IPS-15b (cell line): ENCODE measurements around the gene MMP17.

ENCODE experiments used
- H3K27me3 ChIP-seq: one replicate; pipeline ENCODE4 v1.6.1; 2013; ENCODE audit warnings: low read length; ENCODE audit not compliant: control insufficient read depth, insufficient read depth
- H3K36me3 ChIP-seq: one replicate; pipeline ENCODE4 v1.6.1; 2013; ENCODE audit warnings: low read length; ENCODE audit not compliant: control insufficient read depth, insufficient read depth
- H3K4me1 ChIP-seq: one replicate; pipeline ENCODE4 v1.6.1; 2013; ENCODE audit warnings: mild to moderate bottlenecking, low read length; ENCODE audit not compliant: control insufficient read depth, insufficient read depth
- H3K4me3 ChIP-seq: one replicate; pipeline ENCODE4 v1.5.1; 2013; ENCODE audit warnings: low read depth, low read length
- H3K9ac ChIP-seq: one replicate; pipeline ENCODE4 v1.6.1; 2013; ENCODE audit warnings: low read depth, mild to moderate bottlenecking, low read length
- H3K9me3 ChIP-seq: one replicate; pipeline ENCODE4 v1.6.1; 2013; ENCODE audit warnings: mild to moderate bottlenecking, low read length; ENCODE audit not compliant: control insufficient read depth, insufficient read depth

Gene MMP17

GRCh38 chr12:131794061-131794460 lies 34.1 kb upstream of the MMP17 start:
- Histone ChIP-seq H3K4me1 (peaks cover 13% of the 10 kb centered on the region), H3K36me3 (peaks cover 9% of the 10 kb centered on the region), H3K27me3 (no peaks in the 10 kb centered on the region), H3K9ac (no peak overlapping the region), H3K9me3 (no peaks in the 10 kb centered on the region), H3K4me3 (no peak overlapping the region)

- peaks cover 13% of the 10 kb centered on the region for H3K4me1 ChIP-seq
- no peaks in the 10 kb centered on the region for H3K27me3 ChIP-seq
- no peaks in the 10 kb centered on the region for H3K9me3 ChIP-seq
- H3K36me3 ChIP-seq: peaks cover 10% of the 10 kb centered on the region
- H3K9ac ChIP-seq: no peak overlapping the region
- H3K4me3 ChIP-seq: no peak overlapping the region
These were observed 33.6 kb upstream of the MMP17 start for GRCh38 chr12:131794573-131794972.

GRCh38 chr12:131795064-131795463 lies 33.1 kb upstream of the MMP17 start:
- Histone ChIP-seq H3K4me3 (no peak overlapping the region), H3K36me3 (peaks cover 15% of the 10 kb centered on the region), H3K9ac (no peak overlapping the region)

GRCh38 chr12:131795690-131796410 lies 32.3 kb upstream of the MMP17 start:
- Histone ChIP-seq H3K9ac (no peak overlapping the region), H3K36me3 (peaks cover 15% of the 10 kb centered on the region), H3K4me3 (no peak overlapping the region), H3K4me1 (peaks cover 13% of the 10 kb centered on the region), H3K27me3 (no peaks in the 10 kb centered on the region), H3K9me3 (no peaks in the 10 kb centered on the region)

More at GRCh38 chr12:131795064-131795463, 33.1 kb upstream of the MMP17 start:
- H3K27me3 ChIP-seq: no peaks in the 10 kb centered on the region
- peaks cover 13% of the 10 kb centered on the region for H3K4me1 ChIP-seq
- H3K9me3 ChIP-seq: no peaks in the 10 kb centered on the region

GRCh38 chr12:131796411-131796736 lies 31.8 kb upstream of the MMP17 start:
- no peak overlapping the region for H3K9ac ChIP-seq
- no peaks in the 10 kb centered on the region for H3K27me3 ChIP-seq
- peaks cover 15% of the 10 kb centered on the region for H3K36me3 ChIP-seq
- H3K4me1 ChIP-seq: peaks cover 13% of the 10 kb centered on the region
- no peak overlapping the region for H3K4me3 ChIP-seq
- H3K9me3 ChIP-seq: no peaks in the 10 kb centered on the region

- no peaks in the 10 kb centered on the region for H3K9me3 ChIP-seq
- peaks cover 11% of the 10 kb centered on the region for H3K36me3 ChIP-seq
- no peaks in the 10 kb centered on the region for H3K27me3 ChIP-seq
- H3K4me1 ChIP-seq: peaks cover 13% of the 10 kb centered on the region
- no peak overlapping the region for H3K4me3 ChIP-seq
- H3K9ac ChIP-seq: no peak overlapping the region
These were observed 31.2 kb upstream of the MMP17 start for GRCh38 chr12:131796754-131797587.

- H3K4me3 ChIP-seq: no peak overlapping the region
- peaks cover 9% of the 10 kb centered on the region for H3K36me3 ChIP-seq
- H3K9ac ChIP-seq: no peak overlapping the region
- no peaks in the 10 kb centered on the region for H3K27me3 ChIP-seq
- no peaks in the 10 kb centered on the region for H3K9me3 ChIP-seq
- H3K4me1 ChIP-seq: peaks cover 13% of the 10 kb centered on the region
These were observed 30.6 kb upstream of the MMP17 start for GRCh38 chr12:131797588-131797934.

GRCh38 chr12:131799195-131799594 lies 29.0 kb upstream of the MMP17 start:
- Histone ChIP-seq H3K36me3 (peaks cover 9% of the 10 kb centered on the region), H3K4me1 (peaks cover 13% of the 10 kb centered on the region), H3K9me3 (no peaks in the 10 kb centered on the region), H3K9ac (no peak overlapping the region), H3K27me3 (no peaks in the 10 kb centered on the region), H3K4me3 (no peak overlapping the region)

GRCh38 chr12:131799828-131800593 lies 28.2 kb upstream of the MMP17 start:
- H3K36me3 ChIP-seq: peaks cover 9% of the 10 kb centered on the region
- no peak overlapping the region for H3K4me3 ChIP-seq
- peaks cover 12% of the 10 kb centered on the region for H3K4me1 ChIP-seq
- no peaks in the 10 kb centered on the region for H3K27me3 ChIP-seq
- H3K9me3 ChIP-seq: no peaks in the 10 kb centered on the region
- H3K9ac ChIP-seq: no peak overlapping the region

GRCh38 chr12:131800594-131801135 lies 27.5 kb upstream of the MMP17 start:
- Histone ChIP-seq H3K4me3 (no peak overlapping the region), H3K27me3 (no peaks in the 10 kb centered on the region), H3K36me3 (peaks cover 9% of the 10 kb centered on the region), H3K9ac (no peak overlapping the region), H3K9me3 (no peaks in the 10 kb centered on the region), H3K4me1 (peaks cover 5% of the 10 kb centered on the region)

- peaks cover 9% of the 10 kb centered on the region for H3K36me3 ChIP-seq
These were observed 26.8 kb upstream of the MMP17 start for GRCh38 chr12:131801254-131801866.

More at GRCh38 chr12:131801254-131801866, 26.8 kb upstream of the MMP17 start:
- Histone ChIP-seq H3K27me3 (no peaks in the 10 kb centered on the region), H3K9ac (no peak overlapping the region), H3K4me3 (no peak overlapping the region), H3K9me3 (no peaks in the 10 kb centered on the region), H3K4me1 (peaks cover 1% of the 10 kb centered on the region)
